ENCODE results near the gene TMEM258.

TMEM258 gene

DNA sequence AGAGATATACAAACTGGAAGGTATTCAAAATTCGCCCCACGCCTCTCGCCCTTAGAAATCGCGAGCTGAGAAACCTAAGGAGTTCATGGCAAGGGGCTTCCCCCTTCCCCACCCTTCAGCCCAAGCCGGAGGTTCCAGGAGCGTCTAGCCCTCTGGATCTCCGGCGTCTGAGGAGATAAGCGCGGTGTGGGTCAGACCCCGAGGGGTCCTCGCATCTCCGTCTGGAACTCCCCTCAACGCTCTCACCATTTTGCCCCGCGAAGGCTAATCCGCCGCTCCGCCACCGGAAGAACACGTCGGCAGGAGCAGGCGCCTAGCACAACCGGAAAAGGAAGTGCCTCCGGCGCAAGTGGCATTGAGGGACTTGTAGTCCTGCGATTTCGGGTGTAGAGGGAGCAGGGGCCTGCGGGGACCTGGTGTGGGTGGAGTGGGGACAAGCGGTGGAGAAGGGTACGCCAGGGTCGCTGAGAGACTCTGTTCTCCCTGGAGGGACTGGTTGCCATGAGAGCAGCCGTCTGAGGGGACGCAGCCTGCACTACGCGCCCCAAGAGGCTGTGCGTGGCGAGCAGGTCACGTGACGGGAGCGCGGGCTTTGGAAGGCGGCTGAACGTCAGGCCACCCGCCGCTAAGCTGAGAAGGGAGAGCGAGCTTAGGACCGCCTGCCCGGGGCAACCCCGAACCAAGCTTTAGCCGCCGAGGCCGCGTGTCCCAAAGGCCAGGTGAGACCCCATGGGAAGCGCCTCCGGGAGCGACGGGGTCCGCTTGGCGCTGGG, at the start of gene TMEM258, which contains the start of gene FEN1:
TSS of gene TMEM258 (minus strand) at position 290 of the 773 bp plus-strand sequence. CDS start at position 249, 41 bp downstream.
TSS of gene FEN1 (plus strand) at position 602 of the 773 bp plus-strand sequence. CDS start 2,451 bp downstream, outside the sequence.
- peak; percentile 96 for DNase-seq

DNA sequence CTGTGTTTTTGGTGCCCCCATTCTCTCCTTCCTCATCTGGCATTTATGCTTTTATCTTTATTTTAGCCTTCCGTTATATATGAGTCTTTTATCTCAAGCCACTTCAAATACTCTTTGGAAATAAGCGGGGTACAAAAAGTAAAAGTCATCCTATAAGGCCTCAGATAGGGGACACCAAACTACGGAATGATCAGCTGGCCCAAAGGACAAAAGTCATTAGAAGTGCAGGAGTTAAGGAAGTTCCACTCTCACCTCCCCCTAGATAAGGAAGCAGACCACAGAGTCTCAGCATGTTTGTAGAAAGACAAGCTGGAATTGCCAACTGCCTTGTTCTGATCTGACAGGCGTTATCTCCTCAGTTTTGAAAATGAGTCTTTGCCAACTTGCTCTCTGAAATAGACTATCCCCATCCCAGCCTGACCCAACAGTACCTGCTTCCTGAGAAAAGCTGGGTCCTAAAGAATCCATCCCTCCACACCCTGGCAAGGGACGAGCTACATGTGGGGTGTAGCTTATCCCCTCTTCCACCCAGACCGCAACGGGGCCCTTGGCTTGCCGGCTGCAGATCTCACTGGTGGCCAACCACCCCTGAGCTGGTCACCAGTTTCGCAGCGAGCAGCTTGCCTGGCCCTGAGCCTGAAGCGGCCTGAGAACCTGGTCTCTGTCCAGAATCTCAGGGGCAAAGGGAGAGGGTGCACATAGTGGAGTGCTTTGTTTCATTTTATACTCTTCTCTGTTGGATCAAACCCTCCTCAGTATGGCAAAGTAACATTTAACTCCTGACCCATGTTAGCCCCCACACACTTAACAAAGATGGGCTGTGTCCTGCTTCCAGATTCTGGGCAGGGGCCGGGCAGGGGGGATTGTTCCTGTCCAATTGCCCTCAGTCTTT, 49.5 kb upstream of the TMEM258 start:
- peak; percentile 93 for DNase-seq

DNA sequence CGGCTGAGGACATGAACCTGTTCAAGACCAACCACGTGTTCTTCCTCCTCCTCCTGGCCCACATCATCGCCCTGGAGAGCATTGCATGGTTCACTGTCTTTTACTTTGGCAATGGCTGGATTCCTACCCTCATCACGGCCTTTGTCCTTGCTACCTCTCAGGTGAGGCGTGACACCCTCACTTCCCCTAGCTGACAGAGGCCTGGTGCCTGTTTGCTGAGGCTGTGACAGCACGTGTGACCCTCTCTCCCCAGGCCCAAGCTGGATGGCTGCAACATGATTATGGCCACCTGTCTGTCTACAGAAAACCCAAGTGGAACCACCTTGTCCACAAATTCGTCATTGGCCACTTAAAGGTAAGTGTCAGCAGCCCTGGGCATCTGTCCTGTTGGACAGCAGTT, 48.0 kb upstream of the TMEM258 start:
- no peak for DNase-seq

DNA sequence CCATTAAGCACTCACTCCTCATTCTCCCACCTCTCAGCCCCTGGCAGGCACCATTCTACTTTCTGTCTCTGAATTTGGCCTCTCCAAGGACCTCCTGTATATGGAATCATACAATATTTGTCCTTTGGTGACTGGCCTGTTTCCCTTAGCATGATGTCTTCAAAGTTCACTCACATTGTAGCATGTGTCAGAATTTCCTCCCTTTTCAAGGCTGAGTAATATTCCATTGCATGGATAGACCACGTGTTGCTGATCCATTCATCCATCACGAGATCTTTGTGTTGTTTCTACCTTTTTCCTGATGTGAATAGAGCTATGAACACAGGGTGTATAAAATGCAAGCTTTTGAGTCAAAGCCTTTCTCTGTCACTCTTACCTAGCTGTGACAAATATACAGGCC, 47.3 kb upstream of the TMEM258 start:
- no peak for DNase-seq

DNA sequence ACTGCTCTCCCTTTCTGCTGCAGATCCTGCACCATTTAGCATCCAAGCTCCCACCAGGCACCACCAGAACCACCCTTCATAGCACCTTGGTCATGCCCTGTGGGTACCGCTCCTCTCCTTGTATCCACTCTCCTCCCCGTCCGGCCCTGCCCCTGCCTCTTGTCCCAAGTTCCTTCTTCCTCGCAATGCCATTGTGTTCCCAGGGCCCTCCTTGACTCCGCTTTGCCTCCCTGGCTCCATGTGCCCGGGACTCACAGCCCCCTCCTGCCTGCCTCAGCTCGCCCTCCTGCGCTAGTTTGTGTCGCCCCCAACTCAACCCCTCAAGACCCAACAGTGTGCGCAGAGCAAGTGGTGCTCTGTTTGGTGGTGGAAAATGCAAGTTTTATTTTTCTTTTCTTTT, 46.5 kb upstream of the TMEM258 start:
- DNase-seq, result no peak

DNA sequence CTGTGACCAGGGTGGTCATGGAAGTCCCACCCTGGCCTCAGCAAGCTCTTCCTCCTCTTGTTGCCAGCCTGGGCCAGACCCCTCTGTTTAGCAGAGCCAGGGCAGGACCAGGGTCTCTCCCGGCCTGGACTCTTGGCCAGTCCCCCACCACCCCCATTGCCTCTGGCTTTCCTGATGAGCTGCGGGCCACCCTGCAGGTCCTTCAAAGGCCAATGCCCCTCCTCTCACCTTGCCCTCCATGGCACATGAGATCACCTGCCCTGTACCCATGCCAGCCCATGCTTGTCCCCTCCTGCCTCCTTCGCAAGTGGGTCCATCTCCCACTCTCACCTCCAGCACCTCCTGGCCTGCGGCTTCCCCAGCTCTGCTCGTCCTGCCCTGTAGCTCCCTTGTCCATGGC, 46.1 kb upstream of the TMEM258 start:
- DNase-seq, result no peak

DNA sequence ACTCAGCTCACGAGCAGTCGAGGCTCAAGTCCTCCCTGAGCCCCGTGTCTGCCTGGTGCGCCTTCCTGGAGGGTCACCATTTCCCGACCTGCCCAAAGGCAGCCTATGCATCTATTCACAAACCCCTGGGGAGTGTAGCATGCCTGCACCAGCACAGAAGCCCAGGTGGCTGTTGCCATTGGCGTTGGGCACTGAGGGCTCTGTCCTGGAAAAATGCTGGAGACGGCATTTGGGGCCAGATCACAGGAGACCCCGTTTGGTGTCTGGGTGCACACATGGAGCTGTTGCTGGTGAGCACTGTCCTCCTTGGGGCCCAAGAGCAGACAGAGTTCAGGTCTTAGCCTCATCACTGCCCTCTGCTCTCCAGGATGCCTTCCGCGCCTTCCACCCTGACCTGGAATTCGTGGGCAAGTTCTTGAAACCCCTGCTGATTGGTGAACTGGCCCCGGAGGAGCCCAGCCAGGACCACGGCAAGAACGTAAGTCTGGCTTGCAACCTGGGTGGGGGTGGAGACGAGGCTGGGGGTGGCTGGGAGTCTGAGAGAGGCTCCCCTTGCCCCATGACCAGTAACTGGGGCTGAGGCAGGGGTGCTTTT, 45.1 kb upstream of the TMEM258 start:
- no peak for DNase-seq

DNA sequence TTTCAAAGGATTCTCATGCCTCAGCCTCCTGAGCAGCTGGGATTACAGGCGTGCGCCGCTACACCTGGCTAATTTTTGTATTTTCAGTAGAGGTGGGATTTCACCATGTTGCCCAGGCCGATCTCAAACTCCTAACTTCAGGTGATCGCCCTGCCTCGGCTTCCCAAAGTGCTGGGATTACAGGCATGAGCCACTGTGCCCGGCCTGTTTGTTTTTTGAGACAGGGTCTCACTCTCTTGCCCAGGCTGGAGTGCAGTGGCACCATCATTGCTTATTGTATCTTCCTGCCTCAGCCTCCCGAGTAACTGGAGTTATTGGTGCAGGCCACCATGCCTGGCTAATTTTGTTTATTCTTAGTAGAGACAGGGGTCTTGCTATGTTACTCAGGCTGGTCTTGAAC, 43.8 kb upstream of the TMEM258 start:
- DNase-seq, result no peak

DNA sequence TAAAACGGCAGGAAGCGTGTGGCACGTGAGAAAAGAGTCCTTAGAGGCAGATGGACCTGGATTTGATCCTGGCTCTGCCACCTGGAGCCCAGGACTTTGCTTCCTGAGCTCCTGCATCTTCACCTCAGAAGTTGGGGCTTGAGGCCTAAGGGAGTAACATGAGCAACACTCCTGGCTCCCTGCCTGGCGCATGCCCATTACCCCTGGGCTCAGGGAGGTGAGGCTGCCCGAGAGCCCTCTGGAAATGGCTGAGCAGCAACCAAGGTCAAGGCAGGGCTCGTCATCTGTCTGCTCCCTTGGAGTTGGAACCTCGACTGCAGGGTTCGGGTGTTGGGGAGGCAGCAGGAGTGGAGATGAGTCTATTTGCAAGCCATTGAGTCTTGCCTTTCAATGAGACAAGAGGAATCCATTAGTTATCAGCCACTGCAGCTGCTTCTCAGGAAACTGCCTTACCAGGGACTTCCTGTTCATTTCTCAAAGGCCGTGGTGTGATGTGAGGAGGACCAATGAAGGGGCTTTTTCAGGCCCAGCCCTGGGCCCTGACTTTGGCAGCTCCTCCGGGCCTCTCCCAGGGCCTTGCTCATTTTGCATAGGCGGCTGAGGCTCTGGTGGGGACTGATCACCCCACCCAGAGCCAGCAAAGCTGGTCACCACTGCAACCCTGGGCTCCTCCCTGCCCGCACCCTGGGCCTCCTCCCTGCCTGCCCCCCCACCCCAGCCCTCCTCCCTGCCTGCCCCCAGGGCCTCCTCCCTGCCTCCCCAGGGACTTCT, 42.1 kb upstream of the TMEM258 start:
- peak; percentile 99 for DNase-seq

DNA sequence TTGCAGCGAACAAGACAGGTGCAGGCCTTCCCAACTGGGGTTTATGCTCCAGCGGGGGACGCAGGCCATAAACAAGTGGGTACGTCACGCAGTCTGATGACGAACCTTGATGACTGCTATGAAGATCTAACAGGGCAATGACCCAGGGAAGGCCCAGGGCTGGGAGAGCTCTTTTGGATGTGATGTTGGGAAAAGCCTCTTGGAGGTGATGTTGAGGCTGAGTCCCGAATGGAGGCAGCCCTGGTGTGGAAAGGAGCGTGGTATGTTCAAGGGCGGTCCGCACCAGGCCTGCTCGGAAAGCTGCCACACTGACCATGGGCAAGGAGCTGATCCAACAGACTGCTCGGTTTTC, 41.5 kb upstream of the TMEM258 start:
- no peak for DNase-seq

DNA sequence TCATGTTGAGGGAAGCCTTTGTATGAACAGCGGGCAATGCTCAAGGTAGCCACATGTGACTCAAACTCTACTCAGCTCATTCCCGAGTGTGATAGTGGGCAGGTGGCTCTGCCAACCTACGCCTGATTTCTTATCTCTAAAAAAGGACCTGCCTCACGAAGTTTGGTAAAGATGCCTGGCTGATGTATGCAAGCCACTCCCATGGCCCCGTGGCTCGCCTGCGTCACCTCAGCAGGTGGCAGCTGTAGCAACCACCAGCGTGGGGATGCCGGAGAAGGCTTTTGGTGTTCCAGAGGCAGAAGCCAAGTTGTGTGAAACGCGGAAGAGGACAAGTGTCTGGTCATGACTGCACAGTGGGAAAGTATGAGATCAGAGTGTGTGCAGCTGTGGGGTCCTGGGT, 41.1 kb upstream of the TMEM258 start:
- peak; percentile 55 for DNase-seq

DNA sequence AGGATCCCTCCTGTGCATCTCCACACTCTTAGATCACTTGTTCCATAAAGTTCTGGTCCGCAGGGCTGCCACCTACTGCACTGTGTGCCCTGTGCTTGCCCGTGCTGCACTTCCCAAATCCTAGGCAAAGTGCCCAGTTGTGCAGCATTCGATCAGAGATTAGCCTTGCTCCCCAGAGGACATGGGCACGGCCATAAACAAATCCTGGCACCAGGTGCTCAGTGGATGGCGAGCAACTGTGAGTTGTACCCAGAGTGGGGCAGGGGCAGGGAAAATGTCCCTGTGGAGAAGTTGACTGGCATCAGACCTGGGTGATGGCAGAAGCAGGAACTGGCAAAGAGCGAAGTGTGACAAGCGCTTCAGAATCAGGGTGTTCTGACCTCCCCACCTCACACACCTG, 40.4 kb upstream of the TMEM258 start:
- peak; percentile 70 for DNase-seq

DNA sequence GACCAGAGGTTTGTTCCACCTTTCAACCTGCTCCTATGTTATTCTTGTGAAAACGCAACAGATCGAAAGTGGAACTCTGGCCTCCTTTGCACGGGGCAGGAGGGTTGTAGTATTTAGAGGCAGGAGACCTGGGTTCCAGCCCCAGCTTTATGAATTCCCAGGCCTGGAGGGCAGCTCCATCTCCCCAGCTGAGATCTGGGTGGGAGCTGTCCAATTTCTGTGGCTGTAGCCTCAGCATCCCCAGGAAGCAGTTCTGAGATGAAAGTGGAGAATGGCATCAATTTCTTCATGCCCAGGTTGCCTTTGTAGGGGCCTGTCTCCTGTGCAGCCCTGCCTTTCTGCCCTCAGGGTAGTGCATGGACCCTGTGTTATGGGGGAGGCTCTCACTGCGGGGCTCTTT, 39.8 kb upstream of the TMEM258 start:
- DNase-seq, result no peak

DNA sequence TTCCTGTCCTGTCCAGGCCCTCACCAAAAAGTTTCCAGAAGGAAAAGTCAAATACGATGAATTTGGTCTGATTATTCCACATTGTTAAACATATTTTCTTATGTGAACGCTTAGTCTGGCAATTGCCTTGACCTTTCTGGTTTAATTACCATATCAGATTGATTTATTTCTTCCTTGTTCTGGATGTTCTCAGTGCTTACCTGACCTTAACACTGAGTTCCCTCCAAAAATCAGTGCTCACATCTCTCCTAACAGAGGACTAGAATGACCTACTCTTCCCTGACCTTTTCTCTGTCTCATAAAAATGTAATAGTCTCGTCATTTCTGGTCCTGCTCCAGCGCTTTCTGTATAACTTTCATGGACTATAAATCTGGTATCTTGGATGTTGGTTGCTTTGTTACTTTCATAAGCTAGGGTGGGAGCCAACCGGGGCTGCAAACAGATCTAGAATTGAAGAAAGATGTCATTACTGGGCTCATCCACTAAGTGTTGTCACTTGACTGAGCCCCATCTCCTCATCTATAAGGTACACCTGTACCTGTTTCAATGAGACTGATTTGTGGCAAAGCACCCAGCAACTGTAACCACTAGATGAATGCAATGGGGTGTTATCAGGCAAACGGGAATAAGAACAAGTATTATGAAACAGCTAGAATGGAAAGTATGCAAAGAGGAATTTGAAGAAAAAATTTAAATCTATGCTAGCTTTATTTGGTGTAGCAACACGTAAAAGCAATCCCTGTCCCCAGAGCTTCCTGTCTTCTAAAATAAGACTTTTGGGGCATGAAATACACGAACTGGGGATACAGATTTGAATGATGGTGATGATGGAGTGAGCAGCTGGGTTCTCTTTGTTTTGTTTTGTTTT, 38.1 kb upstream of the TMEM258 start:
- DNase-seq, result no peak

DNA sequence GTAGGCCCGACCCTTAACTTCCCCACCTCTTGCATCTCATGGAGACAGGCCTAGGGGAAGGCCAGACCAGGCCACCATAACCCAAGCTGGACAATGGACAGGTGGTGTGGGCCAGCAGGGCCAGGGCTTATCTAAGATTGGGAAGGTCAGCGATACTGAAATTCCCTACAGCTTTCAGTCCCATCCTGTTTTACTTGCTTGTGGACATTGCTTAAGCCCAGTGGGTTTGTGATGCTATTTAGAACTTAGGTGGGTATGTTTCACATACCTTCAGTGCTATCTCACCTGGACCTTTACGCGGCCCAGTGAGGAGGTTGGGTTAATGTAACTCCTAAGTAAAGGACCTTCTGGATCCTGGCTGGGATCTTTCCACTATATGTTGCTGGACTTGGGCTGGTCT, 37.4 kb upstream of the TMEM258 start:
- DNase-seq, result no peak

DNA sequence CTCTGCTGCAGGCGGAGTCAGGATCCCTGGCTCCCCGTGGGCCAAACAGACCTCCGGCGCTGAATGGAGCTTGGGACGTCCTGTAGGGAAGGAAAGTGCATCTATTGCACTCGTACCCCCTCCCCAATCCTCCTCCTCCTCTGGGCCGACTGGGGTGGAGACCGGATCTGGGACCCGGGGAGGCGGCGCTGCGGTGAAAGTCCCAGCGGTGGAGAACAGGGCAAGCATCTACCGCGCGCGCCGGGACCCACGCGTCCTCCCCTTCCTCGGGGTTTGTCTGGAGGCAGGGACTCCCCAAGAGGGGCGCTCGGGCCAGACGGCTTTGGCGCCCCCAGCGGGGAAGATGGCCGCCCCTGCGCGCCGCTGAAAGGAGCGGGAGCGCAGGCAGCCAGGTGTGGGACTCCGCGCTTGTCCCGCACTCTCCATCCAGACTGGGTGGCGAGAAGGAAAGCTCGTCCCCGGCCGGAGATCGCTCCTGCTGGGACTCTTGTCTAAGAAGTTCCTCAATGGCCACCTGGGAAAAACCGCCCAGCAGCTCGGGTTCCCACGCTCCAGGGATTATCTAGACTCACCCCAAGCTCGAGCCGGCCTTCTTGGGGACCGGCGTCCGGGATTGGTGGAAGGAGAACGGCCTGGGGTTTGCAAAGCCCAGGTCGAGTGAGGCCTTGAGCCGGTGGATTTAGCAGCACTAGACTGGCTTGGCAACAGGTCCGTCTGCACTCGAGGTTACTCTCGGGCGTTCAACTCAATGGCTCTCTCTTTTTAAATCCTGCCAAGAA, 36.4 kb upstream of the TMEM258 start:
- DNase-seq, result peak; percentile 74

DNA sequence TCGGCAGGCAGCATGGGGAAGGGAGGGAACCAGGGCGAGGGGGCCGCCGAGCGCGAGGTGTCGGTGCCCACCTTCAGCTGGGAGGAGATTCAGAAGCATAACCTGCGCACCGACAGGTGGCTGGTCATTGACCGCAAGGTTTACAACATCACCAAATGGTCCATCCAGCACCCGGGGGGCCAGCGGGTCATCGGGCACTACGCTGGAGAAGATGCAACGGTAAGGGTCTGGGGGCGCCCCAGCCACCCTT, 35.9 kb upstream of the TMEM258 start:
- no peak for DNase-seq

DNA sequence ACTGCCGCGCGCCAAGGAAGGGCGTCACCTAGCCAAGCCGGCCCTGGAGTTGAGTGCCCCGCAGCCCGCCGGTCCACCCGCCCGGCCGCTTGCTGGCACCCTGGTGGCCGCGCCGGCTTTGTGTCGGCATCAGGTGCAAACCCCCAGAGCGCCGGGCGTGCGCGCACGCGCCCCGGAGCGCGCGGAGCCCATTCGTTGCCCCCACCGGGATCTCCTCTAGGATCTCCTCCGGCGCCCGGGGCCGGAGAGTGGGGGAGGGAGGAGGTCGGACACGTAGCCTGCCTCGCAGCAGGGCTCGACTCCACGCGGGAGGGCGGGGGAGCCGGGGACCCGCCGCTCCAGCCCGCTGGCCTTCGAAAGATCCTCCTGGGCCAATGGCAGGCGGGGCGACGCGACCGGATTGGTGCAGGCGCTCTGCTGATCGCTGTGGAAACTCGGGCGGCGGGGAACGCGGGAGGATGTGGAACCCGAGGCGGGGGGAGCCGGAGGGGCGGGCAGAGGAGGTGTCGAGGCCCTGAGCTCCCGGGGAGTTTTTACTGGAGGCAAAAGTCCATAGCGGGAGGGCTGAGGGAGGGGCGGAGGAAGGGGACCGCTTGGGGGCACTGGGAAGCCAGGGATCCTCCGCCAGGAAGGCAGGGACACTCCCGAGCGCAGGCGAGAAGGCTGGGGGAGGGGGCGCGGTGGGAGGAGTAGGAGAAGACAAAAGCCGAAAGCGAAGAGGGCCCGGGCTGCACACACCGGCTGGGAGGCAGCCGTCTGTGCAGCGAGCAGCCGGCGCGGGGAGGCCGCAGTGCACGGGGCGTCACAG, 35.4 kb upstream of the TMEM258 start, which contains the start of gene FADS2:
TSS of gene FADS2 (plus strand) at position 730 of the 808 bp plus-strand sequence. CDS start 91 bp downstream, outside the sequence.
- peak; percentile 99 for DNase-seq

DNA sequence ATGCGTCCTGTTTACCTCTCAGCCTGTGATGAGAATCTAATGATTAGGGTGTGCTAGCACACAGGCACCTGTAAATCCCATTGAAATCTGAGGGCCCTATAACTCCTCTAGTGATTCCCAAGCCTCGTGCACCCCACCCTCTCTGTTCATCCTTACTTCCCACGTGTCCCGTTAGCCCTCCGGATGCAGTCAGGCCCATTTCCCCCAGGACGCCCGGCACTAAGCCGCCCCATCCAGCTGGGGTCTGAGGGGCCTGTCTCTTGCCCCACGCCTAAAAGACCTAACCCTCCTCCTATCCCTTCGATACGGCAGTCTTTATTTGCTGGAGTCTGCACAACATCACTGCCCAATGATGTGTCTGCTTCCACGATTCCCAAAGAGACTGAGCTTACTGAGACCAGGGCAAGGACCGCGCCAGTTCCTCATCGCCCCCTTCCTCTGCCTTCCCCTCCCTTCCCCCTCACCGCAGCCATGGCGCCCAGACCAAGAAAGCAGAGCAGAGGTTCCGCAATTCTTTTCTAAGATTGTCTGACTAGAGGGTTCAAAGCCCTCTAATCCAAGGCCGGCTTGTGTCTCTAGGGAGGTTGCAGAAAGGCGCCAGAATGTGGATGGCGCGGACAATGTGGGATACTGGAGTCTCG, 34.7 kb upstream of the TMEM258 start:
- DNase-seq, result peak; percentile 76

DNA sequence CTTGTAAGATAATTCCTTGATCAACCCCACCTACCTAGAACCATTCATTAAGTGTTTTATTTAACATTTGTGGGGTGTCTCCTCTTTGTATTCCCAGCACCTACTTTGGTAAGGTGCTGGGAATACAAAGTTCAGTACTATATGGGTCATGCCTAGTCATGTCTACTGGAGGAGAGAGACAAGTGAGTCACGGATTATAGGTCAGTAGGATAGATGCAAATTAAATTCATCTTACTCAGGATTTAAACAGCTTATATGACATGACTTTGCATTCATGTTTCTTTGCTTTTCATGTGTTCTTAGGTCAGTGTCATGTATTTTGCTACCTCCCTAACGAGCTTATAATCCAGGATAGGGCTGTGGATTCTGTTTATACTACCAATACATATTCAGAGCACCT, 27.8 kb upstream of the TMEM258 start:
- no peak for DNase-seq

Measured in hematopoietic multipotent progenitor cell treated with erythropoietin and hydrocortisone succinate and interleukin-3 and kit ligand, for 6 days (in vitro differentiated cells).